Fibroblast of skin of right biceps (primary cell): ENCODE results near the gene MPL.
A peak's percentile ranks its signal among the peaks of the same experiment; 100 is the strongest.

ENCODE experiments used
- DNase-seq: peaks from one replicate; pipeline ENCODE4 v3.0.0-alpha.2; 2013

Gene MPL

GRCh38 chr1:43306688-43307457 lies 30.7 kb upstream of the MPL start:
- no peak for DNase-seq

GRCh38 chr1:43307458-43308158 lies 30.0 kb upstream of the MPL start:
- DNase-seq: no peak

- DNase-seq: no peak
Observed at GRCh38 chr1:43308635-43309404, 28.8 kb upstream of the MPL start.

GRCh38 chr1:43309405-43310025 lies 28.1 kb upstream of the MPL start:
- DNase-seq: no peak

- no peak for DNase-seq
Observed at GRCh38 chr1:43311521-43311920, 26.1 kb upstream of the MPL start.

GRCh38 chr1:43312212-43312623 lies 25.4 kb upstream of the MPL start:
- DNase-seq: no peak

- no peak for DNase-seq
Observed at GRCh38 chr1:43312663-43313515, 24.7 kb upstream of the MPL start.

- no peak for DNase-seq
Observed at GRCh38 chr1:43313771-43314170, 23.8 kb upstream of the MPL start.

- no peak for DNase-seq
Observed at GRCh38 chr1:43314233-43314632, 23.4 kb upstream of the MPL start.

- DNase-seq: no peak
Observed at GRCh38 chr1:43315481-43315880, 22.1 kb upstream of the MPL start.

GRCh38 chr1:43315963-43316737 lies 21.5 kb upstream of the MPL start:
- no peak for DNase-seq

- DNase-seq: no peak
Observed at GRCh38 chr1:43316738-43317520, 20.7 kb upstream of the MPL start.

GRCh38 chr1:43317817-43318471 lies 19.7 kb upstream of the MPL start:
- DNase-seq: peak; percentile 34

GRCh38 chr1:43318831-43319230 lies 18.8 kb upstream of the MPL start:
- DNase-seq: no peak

GRCh38 chr1:43319288-43319687 lies 18.3 kb upstream of the MPL start:
- no peak for DNase-seq

- DNase-seq: no peak
Observed at GRCh38 chr1:43319766-43320165, 17.9 kb upstream of the MPL start.

- no peak for DNase-seq
Observed at GRCh38 chr1:43321331-43321891, 16.2 kb upstream of the MPL start.

GRCh38 chr1:43322506-43322905 lies 15.1 kb upstream of the MPL start:
- DNase-seq: no peak

GRCh38 chr1:43324810-43325209 lies 12.8 kb upstream of the MPL start:
- DNase-seq: peak; percentile 20

GRCh38 chr1:43325381-43325780 lies 12.2 kb upstream of the MPL start:
- DNase-seq: no peak
